GF-D8 (cell line): ENCODE results near the gene TRMT2A.

Experiments
- DNase-seq: peaks from one replicate; lab custom pipeline; 2025; lab: John Stamatoyannopoulos, UW

The TRMT2A gene

DNA sequence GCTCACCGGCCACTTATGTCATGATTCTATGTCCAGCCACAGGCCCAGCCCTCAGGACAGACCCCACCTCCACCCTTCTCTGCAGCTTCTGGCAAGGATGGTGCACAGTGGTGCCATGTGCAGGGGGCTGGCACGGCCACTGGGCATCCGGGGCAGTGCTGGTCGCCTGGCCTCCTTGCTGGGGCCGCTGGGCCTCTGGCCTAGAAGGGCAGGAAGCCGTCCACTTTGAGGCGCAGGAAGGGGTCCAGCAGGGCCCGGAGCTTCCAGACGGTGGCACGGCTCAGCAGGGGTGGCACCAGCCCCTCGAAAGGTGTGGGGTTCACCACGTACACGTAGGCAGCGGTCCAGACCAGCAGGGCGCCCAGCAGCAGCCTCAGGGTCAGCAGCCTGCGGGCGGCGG, 31.4 kb upstream of the TRMT2A start:
- DNase-seq: no peak

DNA sequence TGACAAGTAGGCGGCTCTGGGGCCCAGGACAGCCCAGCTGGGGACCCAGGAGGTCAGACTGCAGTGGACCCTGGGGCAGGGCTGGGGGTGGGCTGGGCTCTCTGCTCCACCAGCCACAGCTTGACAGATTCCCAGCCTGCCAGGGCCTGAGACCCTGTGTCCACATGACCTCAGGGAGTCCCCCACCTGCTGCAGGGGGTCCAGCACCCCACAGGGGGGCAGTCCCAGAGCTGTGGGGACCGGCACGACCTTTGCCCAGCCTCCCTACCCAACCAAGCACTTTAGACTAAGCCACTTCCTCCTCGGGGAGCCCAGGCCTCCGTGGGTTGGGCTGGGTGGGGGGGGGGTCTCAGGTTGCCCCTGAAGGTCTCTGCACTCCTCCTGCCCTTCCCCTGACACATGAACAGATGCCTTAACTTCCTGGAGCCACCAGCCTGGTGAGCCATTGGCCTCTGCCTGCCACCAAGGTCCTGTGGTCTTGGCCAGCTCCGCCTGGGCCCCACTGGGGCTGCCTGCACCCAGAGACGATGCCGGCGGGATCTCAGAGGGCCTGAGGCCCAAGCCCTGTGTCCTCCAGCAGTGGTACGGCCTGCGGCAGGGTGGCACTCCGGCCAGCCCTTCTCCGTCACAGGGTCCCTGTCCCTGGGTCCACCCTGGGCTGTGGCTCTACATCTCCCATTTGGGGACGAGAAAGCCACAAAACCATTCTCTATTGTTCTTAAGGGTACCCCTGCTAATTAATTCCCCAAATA, 30.4 kb upstream of the TRMT2A start:
- DNase-seq: no peak

DNA sequence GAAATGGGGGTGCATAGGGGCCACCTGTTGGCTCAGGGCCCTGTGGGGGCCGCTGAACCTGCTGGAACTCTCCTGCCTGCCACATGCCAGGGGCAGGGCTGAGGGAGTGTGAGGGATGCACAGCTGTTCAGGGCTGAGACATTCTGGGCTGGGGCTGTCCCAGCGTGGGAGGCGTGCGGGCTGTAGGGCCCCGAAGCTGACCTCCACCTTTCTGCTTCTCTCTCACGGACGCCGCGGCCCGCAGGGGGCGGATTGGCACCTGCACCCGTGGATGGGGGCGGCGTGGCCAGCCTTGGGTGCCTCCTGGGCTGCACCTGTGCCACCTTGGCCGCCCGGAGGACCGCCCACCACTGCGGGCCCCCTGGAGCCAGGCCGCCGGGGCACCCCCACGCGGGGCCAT, 29.8 kb upstream of the TRMT2A start:
- no peak for DNase-seq

DNA sequence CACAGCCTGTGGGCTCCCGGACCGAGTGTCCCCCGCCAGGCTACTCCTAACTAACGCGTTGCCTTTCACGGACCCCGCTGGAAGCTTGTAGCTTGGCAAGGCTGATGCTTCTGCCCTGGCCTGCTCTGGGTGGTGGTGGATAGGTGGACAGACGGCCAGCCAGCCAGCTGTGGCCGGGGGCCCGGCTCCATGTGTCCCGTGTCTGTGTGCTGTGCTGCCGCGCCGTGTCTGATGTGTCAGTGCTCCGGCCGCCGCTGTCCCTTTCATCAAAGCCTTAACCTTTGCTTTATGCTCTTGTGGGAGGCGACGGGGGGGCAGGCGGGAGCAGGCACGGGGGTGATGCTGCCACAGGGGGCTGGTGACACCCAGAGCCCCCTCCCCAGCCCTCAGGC, 28.8 kb upstream of the TRMT2A start:
- DNase-seq: no peak

DNA sequence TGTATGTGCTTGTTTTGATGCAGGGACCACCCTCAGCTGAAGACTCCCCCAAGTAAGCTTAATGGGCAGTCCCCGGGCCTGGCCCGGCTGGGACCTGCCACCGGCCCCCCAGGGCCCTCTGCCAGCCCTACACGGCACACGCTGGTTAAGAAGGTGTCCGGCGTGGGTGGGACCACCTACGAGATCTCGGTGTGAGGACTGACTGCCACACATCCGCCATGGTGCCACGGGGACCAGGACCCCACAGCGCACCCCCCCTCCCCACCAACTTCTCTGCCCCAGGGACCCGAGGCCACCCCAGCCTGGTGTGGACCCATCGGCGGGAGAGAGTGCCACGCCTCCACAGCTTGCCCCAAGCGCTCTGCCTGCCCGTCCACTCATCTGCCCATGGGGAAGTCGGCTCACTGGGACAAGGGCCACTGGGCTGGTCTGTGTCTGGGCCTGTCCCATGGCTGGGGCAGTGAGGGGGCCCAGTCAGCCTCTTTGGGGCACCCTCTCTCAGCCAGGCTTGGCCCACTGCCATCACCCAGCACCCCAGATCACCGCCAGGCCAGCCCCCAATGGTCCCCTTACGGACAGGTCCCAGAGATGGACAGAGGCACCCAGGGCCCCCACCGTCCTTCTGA, 28.3 kb upstream of the TRMT2A start:
- DNase-seq: no peak

DNA sequence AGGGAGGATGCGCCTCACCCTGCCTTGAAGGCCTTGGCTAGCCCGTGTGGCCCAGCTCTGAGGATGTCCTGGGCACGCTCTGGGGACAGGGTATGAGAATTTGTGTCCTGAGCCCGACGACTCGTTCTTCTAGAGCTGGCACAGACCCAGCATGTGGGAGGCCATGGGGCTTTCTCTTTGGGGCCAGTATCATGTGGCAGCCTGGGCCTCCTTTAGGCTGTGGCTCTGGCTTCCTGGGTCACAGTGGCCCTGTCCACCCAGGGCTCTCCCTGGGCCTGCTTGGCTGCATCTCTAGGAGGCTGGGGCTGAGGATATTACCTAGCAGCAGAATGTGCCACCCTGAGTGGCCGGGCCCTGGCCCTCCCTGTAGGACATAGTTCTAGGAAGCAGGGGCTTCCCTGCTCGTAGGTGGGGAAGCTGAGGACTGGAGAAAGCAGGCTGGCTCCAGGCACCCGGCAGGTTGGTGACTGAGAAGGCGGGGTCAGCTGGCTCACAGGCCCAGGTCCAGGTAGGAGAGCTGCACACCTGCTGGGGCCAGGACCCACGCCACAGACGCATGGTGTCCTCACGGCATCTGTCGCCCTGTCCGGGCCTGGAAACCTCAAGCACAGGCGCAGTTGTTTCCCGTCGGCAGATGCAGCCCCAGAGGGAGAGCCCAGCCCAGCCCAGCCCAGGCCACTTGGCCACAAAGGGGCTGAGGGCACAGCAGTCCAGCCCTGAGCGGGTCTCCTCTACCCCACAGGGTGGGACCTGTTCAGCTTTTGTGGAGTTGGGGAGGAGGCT, 27.0 kb upstream of the TRMT2A start:
- DNase-seq: no peak

DNA sequence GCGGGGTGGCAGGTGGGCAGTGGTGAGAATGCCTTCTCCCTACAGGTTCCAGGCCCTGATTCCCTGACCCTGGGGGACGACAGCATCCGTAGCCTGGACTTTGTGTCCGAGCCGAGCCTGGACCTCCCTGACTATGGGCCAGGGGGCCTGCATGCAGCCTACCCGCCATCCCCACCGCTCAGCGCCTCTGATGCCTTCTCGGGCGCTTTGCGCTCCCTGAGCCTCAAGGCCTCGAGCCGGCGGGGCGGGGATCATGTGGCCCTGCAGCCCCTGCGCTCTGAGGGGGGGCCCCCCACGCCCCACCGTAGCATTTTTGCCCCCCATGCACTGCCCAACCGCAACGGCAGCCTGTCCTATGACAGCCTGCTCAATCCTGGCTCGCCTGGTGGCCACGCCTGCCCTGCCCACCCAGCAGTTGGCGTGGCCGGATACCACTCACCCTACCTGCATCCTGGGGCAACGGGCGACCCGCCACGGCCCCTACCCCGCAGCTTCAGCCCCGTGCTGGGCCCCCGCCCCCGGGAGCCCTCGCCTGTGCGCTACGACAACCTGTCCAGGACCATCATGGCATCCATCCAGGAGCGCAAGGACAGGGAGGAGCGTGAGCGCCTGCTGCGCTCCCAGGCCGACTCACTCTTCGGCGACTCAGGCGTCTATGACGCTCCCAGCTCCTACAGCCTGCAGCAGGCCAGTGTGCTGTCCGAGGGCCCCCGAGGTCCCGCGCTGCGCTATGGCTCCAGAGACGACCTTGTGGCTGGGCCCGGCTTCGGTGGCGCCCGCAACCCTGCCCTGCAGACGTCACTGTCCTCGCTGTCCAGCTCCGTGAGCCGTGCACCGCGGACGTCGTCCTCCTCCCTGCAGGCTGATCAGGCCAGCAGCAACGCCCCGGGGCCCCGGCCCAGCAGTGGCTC, 25.9 kb upstream of the TRMT2A start:
- no peak for DNase-seq

DNA sequence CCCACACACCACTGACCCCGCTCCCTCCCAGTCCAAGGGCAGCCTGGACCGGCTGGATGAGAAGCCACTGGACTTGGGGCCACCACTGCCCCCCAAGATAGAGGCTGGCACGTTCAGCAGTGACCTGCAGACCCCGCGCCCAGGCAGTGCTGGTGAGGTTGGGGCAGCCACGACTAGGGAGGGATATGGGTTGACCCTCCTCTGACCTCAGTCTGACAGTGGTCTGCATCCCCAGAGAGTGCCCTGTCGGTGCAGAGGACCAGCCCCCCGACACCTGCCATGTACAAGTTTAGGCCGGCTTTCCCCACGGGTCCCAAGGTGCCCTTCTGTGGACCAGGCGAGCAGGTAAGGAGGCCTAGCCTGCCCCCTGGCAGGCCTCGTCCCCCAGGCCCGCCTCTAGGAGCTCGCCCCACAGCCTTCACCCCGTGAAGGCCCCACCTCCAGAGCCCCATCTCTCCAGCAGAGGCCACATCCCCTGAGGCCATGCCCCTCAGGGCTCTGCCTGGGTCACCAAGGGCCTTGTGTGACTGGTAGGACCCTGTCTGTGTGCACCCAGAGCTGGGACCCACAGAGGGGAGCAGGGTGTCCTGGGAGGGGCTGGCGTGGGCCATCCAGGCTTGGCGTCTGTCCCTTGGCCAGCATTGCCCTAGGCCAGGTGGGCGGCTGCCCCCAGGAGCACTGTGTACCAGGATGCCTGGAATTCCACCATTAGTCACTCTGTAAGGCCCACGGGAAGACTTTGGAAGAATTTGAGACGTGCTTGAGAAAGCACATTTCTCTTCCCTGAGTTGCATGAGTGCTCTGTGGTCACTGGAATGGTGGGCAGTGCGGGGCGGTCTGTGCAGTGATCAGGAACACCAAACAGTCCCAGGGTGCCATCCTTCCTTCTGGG, 24.4 kb upstream of the TRMT2A start:
- no peak for DNase-seq

DNA sequence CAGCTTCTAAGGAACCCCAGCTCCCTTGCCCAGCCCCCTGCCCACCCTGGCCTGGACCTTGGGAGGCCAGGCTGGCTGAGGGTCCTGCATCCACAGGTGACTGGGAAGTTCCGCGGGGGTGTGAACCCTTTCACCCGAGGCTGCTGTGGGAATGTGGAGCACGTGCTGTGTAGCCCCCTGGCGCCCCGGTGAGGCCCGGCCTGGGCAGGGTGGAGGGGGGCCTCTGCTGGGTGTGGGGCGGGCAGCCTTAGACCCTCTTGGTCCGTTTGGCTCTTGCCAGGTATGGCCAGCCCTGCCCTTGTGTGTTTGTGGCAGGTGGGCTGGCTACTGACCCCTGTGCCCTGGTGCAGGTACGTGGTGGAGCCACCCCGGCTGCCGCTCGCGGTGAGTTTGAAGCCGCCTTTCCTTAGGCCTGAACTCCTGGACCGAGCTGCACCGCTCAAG, 23.5 kb upstream of the TRMT2A start:
- DNase-seq: no peak

DNA sequence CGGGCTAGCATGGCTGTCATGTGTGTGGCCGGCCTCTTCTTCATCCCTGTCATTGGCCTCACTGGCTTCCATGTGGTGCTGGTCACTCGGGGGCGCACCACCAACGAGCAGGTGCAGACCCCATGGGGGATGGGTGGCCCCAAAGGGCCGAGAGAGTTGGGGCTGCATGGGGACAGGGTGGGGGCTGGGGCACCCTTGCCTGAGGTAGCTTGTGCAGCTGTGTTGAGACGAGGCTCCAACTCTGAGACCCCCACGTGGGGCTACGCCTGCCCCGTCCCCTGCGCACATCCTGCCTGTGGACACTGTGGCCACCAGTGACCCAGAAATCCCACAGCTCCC, 23.1 kb upstream of the TRMT2A start:
- no peak for DNase-seq

DNA sequence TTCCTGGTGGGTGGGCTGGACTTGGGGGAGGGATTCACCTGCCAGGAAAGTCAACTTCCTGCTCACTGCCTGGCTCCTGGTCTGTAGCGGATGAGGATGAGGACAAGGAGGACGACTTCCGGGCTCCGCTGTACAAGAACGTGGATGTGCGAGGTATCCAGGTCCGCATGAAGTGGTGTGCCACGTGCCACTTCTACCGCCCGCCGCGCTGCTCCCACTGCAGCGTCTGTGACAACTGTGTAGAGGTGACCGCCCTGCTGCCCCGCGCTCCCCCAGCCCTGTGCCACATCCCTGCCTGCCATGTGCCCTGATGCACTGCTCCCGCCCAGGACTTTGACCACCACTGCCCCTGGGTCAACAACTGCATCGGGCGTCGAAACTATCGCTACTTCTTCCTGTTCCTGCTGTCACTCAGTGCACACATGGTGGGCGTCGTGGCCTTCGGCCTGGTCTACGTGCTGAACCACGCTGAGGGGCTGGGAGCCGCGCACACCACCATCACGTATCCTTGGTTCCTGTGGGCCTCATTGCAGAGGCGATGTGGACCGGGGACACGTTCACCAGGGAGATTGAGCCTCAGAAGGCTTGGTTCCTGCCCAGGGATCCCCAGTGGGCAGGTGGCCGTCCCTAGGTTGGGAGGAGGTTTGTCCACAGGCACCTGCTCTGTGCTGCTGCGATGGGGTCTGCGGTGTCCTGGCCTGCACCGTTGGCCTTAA, 22.5 kb upstream of the TRMT2A start:
- no peak for DNase-seq

DNA sequence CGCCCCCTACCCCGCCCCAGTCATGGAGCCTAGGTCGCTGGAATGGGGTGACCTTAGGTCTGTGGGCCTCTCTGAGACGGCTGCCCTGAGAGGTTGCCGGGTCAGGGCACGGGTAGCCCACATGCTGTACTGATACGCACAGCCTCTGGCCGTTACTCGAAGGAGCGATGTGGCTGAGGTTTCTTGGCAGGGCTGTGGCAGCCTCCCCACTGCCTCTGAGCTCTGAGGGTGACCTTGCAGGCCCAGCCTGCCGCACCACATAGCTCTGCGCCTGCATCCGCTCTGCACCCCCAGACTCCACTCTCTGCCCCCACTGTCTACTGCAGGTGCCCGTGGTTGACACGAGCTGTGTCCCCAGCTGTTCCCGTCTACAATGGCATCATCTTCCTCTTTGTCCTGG, 21.8 kb upstream of the TRMT2A start:
- DNase-seq: no peak

DNA sequence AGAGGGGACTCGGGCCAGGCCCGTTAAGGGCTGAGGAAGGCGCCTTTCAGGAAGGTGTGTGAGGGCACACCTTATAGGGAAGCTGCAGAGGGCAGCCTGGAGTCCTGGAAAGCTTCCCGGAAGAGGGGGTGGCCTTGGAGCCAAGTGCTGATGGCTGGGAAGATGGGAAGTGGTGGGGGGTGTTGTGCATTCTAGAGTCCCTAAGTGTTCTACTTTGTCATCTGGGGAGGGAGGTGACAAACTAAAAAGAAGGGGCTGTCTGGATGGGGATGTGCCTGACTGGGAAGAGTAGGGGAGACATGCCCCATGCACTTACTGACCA, 21.4 kb upstream of the TRMT2A start:
- DNase-seq: no peak

DNA sequence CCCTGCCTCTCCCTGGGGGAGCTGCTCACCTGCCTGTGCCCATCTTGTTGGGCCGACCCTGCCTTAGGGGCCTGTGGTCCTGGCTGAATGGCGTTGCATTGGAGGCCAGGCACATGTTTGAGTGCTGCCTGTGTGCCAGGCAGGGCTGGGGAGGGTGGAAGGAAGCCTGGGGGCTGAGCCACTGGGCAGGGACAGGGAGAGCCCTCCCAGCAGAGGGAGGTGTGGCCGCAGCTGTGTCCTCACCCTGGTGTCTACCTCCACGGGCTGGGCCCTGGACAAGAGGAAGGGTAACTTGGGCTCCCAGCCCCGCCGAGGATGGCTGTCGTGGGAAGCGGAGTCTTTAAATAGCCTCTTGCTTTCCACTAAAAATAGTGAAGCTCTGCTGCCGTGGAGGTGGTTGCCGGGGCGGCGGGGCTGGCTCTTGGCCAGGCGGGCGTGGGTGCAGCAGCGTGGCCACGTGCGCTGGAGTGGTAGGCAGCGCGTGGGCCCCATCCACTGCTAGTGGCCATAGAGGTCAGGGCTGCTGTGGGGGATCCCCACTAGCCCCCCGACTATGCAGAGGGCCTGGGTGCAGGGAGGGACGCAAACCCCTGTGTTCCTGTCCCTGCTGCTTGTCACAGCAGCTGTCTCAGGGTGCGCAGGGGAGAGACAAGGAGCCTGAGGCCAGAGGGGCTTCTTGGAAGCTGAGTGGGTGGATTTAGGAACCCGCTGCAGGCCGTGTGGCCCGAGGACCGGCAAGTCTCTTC, 20.8 kb upstream of the TRMT2A start:
- DNase-seq: no peak

DNA sequence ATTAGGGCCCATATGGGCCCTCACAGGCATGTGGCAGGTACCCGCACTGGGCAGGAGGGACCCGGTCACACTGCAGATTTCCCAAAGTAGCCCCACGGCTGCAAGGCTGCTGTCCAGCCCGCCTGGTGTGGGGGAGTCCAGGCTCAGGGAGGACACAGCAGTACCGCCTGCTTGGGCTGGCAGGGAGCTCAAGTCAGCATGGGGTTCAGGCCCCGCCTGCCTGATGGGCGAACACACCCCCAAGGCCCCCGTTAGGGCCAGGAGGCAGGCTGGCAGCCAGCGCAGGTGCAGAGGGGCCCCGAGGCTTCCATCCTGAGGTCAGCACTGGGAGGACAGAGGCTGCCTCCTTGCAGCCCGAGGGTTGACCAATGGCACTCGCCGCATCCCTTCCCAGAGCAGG, 20.1 kb upstream of the TRMT2A start:
- no peak for DNase-seq

DNA sequence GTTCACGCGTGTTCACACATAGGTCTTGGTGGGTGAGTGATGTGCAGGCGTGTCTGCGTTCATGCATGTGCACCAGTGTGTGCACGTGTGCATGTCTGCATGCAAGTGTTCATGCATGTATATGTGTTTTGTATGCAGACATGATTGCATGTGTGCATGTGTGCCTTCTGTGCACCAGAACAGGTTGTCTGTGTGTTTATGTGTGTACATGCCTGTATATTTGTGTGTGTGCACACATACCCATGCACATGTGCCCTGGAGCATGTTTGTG, 19.5 kb upstream of the TRMT2A start:
- no peak for DNase-seq

DNA sequence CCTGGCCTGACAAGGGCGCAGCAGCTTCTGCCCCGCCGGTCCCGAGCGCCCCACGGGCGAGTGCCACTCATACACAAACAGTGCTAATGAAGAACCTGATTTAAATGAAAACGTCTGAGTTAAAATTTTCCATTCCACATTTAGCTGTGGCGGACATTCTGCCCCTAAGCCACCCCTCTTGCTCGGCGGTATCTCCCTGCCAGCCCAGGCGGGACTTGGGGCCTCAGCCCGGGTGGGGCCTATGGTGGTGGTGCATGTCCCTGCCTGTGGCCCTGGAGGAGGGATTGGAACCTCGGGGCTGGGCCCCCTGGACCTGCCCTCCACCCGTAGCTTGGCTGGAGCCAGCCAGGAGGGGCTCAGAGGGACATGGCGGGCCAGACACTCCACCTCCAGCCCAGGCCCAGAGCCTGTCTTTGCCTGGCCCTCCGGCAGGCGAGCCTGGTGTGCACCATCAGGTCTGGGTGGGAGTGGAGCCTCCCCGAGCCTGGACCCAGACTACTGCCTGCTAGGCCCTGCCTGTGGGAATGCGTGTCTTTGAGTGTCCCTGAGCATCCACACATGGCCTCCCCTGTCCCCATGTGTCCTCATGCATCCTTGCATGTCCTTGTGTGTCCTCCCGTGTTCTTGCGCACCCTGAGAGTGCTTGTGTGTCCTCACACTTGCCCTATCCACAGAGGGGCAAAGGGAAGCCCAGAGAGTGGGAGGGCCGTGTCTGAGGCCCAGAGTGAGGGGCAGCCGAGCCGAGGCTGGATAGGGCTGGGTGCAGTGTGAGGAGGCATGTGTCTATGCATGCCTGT, 19.0 kb upstream of the TRMT2A start:
- DNase-seq: no peak

DNA sequence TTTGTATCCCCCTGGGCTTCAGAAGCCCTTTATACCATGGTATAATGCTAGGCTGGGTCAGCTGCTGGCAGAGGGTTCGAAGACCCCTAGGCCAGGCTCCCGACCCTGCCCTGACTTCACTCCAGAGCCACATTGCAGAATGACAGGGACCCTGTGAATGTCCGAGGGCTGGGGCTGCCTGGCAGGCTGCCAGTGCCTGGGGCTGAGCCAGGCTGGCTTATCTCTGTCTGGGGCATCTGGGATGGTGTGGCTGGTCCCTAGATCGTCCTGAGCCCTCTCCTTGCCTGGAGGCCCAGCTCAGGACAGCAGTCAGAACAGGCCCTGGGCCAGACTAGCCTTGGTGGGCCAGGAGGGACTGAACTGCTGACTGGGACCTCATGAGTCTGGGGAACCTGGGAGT, 18.2 kb upstream of the TRMT2A start:
- no peak for DNase-seq

DNA sequence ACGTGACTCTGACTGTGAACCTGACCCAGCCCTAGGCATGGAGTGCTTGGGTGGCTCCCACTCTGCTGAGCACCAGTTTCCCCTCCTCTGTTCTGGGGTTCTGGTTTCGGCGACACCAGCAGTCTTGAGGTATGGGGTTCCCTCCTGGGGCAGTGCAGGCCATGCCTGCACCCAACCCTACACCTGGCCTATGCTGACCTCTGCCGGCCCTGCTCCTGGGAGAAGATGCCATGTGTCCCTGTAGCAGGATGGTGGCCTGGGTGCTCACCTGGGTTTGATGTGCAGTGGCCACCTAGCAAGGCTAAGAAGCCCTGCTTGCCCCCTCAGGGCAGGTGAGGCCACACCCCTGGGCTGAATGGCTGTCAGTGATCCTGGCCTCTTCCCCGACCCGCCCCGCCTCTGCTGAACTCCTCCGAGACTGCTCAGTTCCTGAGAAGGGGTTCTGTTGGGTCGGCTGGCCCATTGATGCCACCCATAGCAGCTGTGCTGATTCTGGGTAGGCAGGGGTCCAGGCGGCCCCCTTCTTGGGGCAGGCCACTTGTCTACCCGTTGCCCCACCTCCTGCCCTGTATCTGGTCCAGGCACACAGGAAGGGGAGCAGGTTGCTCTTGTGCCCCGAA, 17.0 kb upstream of the TRMT2A start:
- no peak for DNase-seq
